Measurements from ENCODE around the gene ELK1. TPM values are rescaled to one million over a fixed set of nuclear protein-coding genes. Genes with fewer than 3 reads are reported as not detected.
A peak's percentile ranks its signal among the peaks of the same experiment; 100 is the strongest.

Gene ELK1
- total RNA-seq, 1 donor from 2014 or later = 35.0 TPM

- H3K36me3 Mint-ChIP-seq = peaks cover 2% of the 10 kb centered on the region
- H3K27ac Mint-ChIP-seq = no peak overlapping the region
- H3K9me3 Mint-ChIP-seq = peaks cover 35% of the 10 kb centered on the region
Observed at GRCh38 chrX:47595716-47596251, 54.6 kb downstream of the ELK1 start.

GRCh38 chrX:47593522-47593921, 56.8 kb downstream of the ELK1 start:
- Mint-ChIP-seq H3K27ac (no peak overlapping the region), H3K4me3 (no peak overlapping the region), H3K36me3 (peaks cover 2% of the 10 kb centered on the region), H3K27me3 (ENCODE audit: low read depth) (peaks cover 5% of the 10 kb centered on the region), H3K9me3 (peaks cover 28% of the 10 kb centered on the region), H3K4me1 (no peaks in the 10 kb centered on the region)
- TF ChIP-seq, protein P1, sequence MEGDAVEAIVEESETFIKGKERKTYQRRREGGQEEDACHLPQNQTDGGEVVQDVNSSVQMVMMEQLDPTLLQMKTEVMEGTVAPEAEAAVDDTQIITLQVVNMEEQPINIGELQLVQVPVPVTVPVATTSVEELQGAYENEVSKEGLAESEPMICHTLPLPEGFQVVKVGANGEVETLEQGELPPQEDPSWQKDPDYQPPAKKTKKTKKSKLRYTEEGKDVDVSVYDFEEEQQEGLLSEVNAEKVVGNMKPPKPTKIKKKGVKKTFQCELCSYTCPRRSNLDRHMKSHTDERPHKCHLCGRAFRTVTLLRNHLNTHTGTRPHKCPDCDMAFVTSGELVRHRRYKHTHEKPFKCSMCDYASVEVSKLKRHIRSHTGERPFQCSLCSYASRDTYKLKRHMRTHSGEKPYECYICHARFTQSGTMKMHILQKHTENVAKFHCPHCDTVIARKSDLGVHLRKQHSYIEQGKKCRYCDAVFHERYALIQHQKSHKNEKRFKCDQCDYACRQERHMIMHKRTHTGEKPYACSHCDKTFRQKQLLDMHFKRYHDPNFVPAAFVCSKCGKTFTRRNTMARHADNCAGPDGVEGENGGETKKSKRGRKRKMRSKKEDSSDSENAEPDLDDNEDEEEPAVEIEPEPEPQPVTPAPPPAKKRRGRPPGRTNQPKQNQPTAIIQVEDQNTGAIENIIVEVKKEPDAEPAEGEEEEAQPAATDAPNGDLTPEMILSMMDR (IDR thresholded peaks at IDR 0.05; ENCODE audit: unreplicated experiment) = no peak
- DNase-seq (ENCODE audit: low spot score in 2 of 2, unreplicated experiment in 2 of 2) = no peak

More at GRCh38 chrX:47595716-47596251, 54.6 kb downstream of the ELK1 start:
- no peaks in the 10 kb centered on the region for H3K4me1 Mint-ChIP-seq
- H3K4me3 Mint-ChIP-seq = no peak overlapping the region
- H3K27me3 Mint-ChIP-seq (ENCODE audit: low read depth) = no peaks in the 10 kb centered on the region
- TF ChIP-seq, protein P1 (IDR thresholded peaks at IDR 0.05; ENCODE audit: unreplicated experiment) = no peak
- no peak for DNase-seq (ENCODE audit: low spot score in 2 of 2, unreplicated experiment in 2 of 2)

- H3K4me1 Mint-ChIP-seq = no peaks in the 10 kb centered on the region
- H3K27me3 Mint-ChIP-seq (ENCODE audit: low read depth) = peaks cover 5% of the 10 kb centered on the region
- no peak for DNase-seq (ENCODE audit: low spot score in 2 of 2, unreplicated experiment in 2 of 2)
- H3K9me3 Mint-ChIP-seq = peaks cover 10% of the 10 kb centered on the region
- peaks cover 2% of the 10 kb centered on the region for H3K36me3 Mint-ChIP-seq
- no peak overlapping the region for H3K4me3 Mint-ChIP-seq
- TF ChIP-seq, protein P1 (IDR thresholded peaks at IDR 0.05; ENCODE audit: unreplicated experiment) = no peak
- no peak overlapping the region for H3K27ac Mint-ChIP-seq
Observed at GRCh38 chrX:47590984-47591383, 59.4 kb downstream of the ELK1 start.

- DNase-seq (ENCODE audit: low spot score in 2 of 2, unreplicated experiment in 2 of 2) = no peak
- Mint-ChIP-seq H3K36me3 (peaks cover 2% of the 10 kb centered on the region), H3K27me3 (ENCODE audit: low read depth) (peaks cover 5% of the 10 kb centered on the region), H3K9me3 (peaks cover 6% of the 10 kb centered on the region), H3K4me3 (no peak overlapping the region), H3K27ac (no peak overlapping the region), H3K4me1 (peaks cover 7% of the 10 kb centered on the region)
- TF ChIP-seq, protein P1 (IDR thresholded peaks at IDR 0.05; ENCODE audit: unreplicated experiment) = no peak
Observed at GRCh38 chrX:47587906-47588735, 62.2 kb downstream of the ELK1 start.

DNA sequence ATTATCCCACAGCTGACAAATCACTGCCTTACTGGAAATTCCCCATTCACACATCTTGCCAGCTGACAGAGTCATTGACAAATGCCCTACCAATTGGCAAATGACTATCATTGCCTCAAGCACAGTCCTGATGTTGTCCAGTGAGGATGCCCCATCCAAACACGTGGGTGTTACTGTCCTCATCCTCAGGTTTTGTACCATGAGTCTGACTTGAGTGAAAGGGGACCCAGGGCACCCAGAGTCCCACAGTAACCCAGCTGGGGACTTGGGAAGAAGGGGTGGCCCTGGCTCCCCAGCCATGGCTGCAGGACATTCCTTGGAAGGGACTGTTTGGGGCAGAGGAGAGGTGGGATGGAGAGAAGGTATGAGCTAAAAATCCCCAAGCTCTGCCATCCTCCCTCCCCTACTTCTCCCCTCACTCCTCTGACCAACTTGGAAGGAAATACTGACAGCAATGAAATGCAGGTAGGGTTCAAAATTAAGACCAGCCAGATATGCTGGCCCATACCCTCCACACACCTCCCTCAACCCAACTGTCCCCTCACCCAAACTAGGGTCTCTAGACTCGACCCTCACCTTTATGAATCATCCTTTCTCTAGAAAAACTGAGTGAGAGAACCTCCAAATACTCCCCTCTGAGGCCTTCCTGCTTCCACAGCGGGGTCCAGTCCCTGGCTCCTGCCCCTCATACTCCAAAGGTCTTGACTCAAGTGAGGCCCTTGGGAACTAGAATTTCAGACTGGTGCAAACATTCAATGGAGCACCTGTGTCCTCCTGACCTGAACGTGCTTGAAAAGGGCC, 63.1 kb downstream of the ELK1 start:
- Mint-ChIP-seq H3K4me3 (no peak overlapping the region), H3K27ac (no peak overlapping the region), H3K36me3 (peaks cover 2% of the 10 kb centered on the region), H3K27me3 (ENCODE audit: low read depth) (peaks cover 5% of the 10 kb centered on the region), H3K4me1 (peaks cover 7% of the 10 kb centered on the region), H3K9me3 (peaks cover 6% of the 10 kb centered on the region)
- TF ChIP-seq, protein P1 (IDR thresholded peaks at IDR 0.05; ENCODE audit: unreplicated experiment) = no peak
- peak in 1 of 2 experiments; percentile 5 for DNase-seq (ENCODE audit: low spot score in 2 of 2, unreplicated experiment in 2 of 2)
